HG03432 (cell line): ENCODE measurements around the gene KCNQ5.

ENCODE experiments used
- ATAC-seq: cut with Tn5 transposase; IDR thresholded peaks from one replicate; pipeline ENCODE4 v1.9.1; 2021; ENCODE audit warnings: mild to moderate bottlenecking, moderate library complexity; ENCODE audit not compliant: unreplicated experiment

Gene KCNQ5

DNA sequence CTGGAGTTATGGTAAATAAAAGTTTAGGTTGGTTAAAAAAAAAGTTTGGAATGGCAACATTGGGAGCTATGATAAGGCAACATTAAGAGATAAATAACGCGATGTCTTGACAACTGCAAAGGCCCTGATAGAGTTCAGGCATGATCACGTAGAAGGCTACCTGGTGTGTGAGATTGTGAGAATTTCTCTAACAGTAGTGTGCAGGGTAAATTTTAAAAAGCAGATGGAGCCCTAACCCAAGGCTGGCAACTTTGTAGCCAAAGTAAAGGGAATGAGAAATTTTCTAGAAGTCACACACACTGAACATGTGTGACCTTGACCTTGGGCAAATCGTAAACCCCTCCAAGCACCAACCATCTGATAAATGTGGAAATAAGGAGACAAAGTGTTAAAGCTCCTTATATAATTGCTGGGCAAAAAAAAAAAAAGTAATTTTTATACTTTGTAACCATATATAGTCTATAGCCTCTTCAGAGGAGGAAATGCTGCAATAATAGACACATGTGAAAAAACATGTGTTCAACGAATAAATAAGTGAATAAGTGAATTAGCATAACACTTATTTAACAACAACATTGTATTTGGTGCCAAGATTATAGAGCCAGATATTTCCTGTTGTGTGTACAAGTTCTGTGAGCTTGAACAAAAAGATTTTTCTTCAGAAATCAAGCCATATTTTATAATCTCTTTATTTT is 18.2 kb downstream of the KCNQ5 start:
- ATAC-seq = no peak

GRCh38 chr6:72640615-72640930 is 18.7 kb downstream of the KCNQ5 start:
- no peak for ATAC-seq

GRCh38 chr6:72642435-72642834 is 20.6 kb downstream of the KCNQ5 start:
- ATAC-seq = peak; percentile 57

GRCh38 chr6:72643214-72643613 is 21.4 kb downstream of the KCNQ5 start:
- no peak for ATAC-seq

DNA sequence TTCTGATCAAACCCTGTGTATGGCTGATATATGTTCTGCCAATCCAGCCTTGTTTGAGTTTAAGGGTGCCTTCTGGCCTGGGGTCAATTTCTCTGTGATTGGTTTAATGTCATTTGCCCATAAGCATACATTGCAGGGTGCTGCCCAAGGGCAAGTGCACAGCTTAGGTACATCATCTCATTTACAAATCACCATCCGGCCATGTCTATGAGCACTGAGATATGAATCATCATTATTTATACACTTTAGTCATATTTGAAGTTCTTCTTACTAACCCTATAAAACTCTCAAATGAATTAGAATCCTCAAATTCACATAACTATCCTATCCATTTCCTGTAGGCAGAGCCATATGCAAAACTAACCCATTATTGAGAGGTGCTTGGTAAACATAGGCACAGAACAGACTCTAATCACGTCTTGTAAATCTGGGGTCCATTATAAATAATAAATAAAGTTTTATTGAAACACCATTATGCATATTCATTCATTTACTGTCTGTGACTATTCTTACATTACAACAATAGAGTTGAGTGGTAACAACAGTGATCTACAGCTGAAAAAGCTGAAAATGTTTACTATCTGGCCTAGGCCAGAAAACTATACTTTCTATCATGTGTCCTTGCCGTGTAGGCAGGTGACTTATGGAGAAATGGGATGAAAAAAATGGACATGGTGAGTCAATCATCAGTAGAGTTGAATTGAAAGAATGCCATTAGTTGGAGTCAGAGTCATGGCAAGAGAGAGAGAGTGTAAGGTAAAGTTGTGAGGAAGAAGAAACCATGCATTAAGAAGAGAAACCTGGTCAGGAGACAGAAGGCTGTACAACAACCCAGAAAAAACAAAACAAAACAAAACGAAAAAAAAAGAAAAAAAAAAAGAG is 25.0 kb downstream of the KCNQ5 start:
- ATAC-seq = no peak

- no peak for ATAC-seq
Observed at GRCh38 chr6:72647489-72647888, 25.6 kb downstream of the KCNQ5 start.

GRCh38 chr6:72649032-72649984 is 27.4 kb downstream of the KCNQ5 start:
- ATAC-seq = peak; percentile 71

- no peak for ATAC-seq
Observed at GRCh38 chr6:72650081-72650745, 28.3 kb downstream of the KCNQ5 start.

DNA sequence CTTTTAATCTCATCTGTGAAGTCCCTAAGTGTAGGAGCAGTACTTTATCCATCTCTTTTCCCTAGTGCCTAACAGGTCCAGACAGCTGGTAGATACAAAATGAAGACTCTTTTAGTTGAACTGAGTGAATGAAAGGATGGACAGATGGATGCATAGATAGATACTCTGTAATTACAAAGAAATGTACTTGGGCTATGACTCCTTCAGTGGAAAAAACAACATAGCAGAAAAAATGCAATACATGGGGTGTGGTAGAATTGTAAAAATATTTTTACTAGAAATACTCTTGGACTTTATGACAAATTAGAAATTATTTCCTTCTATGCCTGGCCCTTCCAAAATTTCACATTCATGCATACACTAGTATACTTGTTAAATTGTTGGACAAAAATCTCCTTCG is 29.3 kb downstream of the KCNQ5 start:
- ATAC-seq = no peak

DNA sequence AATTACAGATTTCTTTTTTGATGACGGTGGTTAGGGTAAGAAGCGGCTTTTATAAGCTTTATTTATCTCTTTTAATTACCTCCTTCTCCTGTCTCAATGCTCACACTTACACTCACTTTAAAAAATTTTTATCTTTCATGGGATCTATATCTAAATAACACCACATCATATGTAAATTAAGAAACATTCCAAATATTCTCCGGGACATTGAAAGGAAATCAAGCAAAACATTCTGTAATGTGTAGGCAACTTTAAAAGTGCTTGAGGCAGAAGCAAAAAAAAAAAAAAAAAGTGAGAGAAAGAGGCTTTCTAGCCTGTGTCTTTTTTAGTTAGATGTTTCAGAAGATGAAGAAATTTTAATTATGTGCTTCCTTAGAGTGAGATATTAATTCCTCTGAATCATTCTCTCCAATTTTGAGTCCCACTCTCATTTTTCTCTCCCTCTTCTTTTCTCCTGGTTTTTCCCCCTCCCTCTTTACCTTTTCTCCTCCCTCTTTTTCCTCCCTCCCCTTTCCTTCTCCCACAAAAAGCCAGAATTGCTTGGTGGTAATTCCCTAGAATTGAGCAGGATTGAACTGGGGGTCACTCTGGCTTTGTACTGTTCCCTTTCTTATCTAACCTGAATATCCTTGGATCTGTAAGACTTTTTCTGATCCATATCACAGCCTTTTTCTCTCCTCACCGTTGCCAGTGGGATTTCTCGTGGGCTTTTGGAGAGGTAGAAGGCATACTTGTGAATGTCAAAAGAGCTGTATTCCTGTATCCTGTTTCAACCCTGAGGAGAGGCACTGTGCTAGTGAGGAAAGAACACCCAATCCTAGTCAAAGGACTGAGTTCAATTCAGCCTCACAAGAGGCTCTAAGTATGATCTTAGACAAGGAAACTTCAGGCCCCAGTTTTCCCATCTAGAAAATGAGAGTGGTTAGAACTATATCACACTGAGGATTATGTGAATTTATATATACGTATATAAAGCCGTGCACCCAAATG is 30.4 kb downstream of the KCNQ5 start:
- no peak for ATAC-seq

GRCh38 chr6:72653026-72653425 is 31.2 kb downstream of the KCNQ5 start:
- ATAC-seq = no peak

GRCh38 chr6:72654071-72654621 is 32.3 kb downstream of the KCNQ5 start:
- peak; percentile 76 for ATAC-seq

GRCh38 chr6:72657407-72658197 is 35.7 kb downstream of the KCNQ5 start:
- no peak for ATAC-seq

DNA sequence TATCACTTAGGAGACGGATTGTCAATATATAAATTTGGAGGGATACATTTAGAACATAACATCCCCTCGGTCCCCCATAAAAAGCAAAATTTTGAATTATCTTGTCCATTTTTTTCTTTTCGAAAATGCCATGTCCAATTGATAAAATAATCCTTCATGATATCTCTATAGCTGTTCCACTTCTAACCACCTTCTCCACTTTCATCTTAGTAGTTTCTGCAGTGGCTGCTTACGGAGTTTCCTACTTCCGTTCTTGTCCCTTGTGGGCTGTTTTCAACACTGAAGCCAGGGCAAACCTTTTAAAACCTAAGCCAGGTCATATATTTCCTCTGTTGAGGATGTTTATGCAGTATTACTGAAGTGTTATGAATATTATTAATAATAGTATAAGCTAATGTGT is 37.9 kb downstream of the KCNQ5 start:
- no peak for ATAC-seq

DNA sequence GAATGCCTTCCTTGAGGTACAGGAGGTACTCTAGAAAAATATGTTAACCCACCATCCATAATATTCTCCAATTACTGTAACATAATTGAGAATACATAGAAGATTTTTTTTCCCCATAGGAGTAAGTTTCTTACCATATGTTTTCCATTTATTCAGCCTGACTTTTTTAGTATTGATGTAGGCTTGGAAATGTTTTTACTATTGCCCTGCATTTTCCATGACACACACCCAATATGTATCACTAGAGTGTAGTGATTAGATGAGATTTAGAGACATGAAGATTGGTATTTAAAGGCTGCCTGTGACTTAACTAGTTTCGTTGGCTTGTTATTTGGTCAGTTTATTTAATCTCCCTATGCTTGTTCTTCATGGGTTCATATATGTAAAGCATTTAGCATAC is 39.5 kb downstream of the KCNQ5 start:
- no peak for ATAC-seq

DNA sequence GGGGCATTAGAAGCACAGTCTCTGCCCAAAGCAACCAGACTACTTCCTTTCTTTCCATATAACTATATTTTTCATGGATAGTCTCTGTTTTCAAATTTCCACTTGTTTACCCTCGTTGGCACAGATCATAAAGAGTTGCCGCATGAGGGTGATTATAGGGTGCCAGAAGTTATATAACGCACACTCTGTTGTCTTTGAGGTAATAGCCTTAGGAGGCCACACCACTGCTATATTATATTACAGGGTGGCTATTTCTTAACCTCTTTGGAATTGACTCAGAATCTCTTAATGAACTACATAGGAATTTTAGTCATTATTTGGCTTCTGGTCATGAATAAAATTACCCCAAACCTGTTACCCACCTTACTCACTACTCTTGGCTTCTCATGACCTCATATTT is 43.7 kb downstream of the KCNQ5 start:
- no peak for ATAC-seq

DNA sequence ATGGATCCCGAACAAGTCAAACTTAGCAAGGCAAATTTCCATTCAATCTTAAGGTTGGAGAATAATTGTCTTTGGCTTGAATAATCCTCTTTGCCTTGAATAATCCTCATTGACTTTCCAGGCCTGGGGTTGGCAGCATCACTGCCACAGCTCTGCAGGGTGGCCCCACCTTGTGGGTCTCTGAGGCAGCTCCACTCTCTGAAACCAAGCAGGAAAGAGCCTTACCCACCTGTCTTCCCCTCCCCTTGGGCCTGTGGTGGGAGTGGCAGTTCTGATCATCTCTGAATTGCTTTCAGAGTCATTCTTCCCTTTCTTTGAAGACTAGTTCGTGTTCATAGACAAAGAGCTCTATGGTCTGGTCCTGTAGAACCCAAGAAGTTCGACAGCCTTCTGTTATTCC is 47.5 kb downstream of the KCNQ5 start:
- ATAC-seq = no peak

DNA sequence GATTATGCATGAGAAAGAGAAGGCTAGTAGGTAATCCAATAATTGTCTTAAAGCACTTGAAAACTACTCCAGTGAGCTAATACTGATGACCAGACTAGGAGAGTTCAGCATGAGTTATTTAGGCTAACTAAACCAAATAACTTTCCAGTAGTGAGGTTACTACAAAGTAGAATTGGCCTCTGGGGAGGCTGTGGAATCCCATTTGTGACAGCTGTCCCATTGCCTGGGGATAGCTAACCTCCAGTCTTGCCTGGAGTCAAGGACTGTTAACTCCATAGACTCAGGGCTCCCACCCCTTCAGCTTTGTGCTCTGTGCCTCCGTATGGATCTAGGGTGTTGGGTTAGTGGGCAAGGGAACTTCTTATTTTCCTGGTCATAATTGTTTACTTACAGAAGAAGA is 51.0 kb downstream of the KCNQ5 start:
- ATAC-seq = no peak

DNA sequence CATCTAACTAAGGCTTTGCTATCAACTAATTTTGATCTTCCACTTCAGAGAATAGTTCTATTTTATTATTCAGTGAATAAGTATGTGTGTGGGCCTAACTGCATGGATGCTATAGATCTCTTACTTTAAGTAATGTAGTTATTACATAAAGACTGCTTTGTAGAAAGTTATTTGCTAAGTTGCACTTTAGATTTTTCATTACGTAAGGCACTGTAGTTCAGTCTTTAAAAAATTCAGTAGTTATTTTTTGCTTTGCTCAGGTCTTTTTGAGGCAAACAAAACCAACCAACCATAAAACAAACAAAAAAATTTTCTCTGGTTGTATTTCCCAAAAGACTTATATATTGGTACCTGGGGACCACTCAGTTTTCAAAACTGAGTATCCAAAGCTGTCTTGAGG is 53.0 kb downstream of the KCNQ5 start:
- no peak for ATAC-seq
